Measurements from ENCODE around the gene FAM9B.

The FAM9B gene

GRCh38 chrX:8988446-8988845 lies 45.5 kb downstream of the FAM9B start:
- Histone ChIP-seq H3K4me2 (ENCODE audit: low read length) (no peak overlapping the region), H3K9me2 (replicated peaks; ENCODE audit: control insufficient read depth, low read length) (no peaks in the 10 kb centered on the region), H3K36me3 (ENCODE audit: control insufficient read depth, low read length) (no peaks in the 10 kb centered on the region), H3K79me2 (ENCODE audit: control insufficient read depth, low read length) (no peaks in the 10 kb centered on the region), H3K4me1 (ENCODE audit: control insufficient read depth, low read length) (peaks cover 8% of the 10 kb centered on the region; the same call in 1 of the 2 replicates), H4K20me1 (ENCODE audit: control insufficient read depth, insufficient read depth, low read depth, low read length) (no peaks in the 10 kb centered on the region), H3K9me3 (ENCODE audit: control insufficient read depth, insufficient read depth, low read length) (no peaks in the 10 kb centered on the region), H3F3A (ENCODE audit: control insufficient read depth, insufficient read depth) (no peaks in the 10 kb centered on the region), H3K27me3 (ENCODE audit: control insufficient read depth, low read length) (no peaks in the 10 kb centered on the region), H3K4me3 (ENCODE audit: low read length) (no peak overlapping the region), H3K27ac (ENCODE audit: low read depth, low read length) (no peak overlapping the region)
- TF ChIP-seq EZH2phosphoT487 (IDR thresholded peaks at IDR 0.05; ENCODE audit: borderline replicate concordance, low read length) (no peak), CTCF (IDR thresholded peaks at IDR 0.05; ENCODE audit: low read depth, low read length, poor library complexity, severe bottlenecking) (no peak)

DNA sequence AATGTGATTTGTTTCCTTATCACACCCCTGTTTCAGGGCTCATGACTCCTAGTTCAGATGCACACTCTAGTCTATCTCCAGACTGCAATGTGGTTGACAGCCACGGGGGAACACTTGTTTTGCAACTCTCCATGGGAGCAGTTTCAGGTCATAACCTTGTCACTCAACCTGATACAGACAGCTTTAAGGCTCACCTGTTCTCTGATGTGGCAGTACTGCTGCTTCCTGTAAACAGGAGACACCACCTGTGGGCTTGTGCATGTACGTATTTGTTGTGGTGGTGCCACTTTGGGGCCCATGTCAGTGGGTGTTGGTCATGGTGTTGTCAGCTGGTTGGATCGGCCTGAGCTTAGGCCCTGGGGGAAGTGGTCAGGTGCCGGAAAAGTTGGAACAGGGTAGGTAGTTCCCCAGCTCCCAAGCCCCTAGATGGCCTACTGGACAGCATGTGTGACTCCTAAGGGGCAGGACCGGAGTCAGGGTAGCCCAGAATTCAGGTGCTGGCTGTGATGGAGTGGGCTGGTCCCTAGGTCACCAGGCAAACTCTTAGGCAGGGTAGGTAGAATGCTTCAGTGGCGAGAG lies 46.2 kb downstream of the FAM9B start:
- H3K9me2 ChIP-seq (replicated peaks; ENCODE audit: control insufficient read depth, low read length), result no peaks in the 10 kb centered on the region
- H3K4me3 ChIP-seq (ENCODE audit: low read length), result no peak overlapping the region
- H4K20me1 ChIP-seq (ENCODE audit: control insufficient read depth, insufficient read depth, low read depth, low read length), result no peaks in the 10 kb centered on the region
- H3K36me3 ChIP-seq (ENCODE audit: control insufficient read depth, low read length), result no peaks in the 10 kb centered on the region
- no peaks in the 10 kb centered on the region for H3K9me3 ChIP-seq (ENCODE audit: control insufficient read depth, insufficient read depth, low read length)
- no peak for TF ChIP-seq EZH2phosphoT487 (IDR thresholded peaks at IDR 0.05; ENCODE audit: borderline replicate concordance, low read length)
- no peak for TF ChIP-seq CTCF (IDR thresholded peaks at IDR 0.05; ENCODE audit: low read depth, low read length, poor library complexity, severe bottlenecking)
- no peak overlapping the region for H3K4me2 ChIP-seq (ENCODE audit: low read length)
- no peaks in the 10 kb centered on the region for H3F3A ChIP-seq (ENCODE audit: control insufficient read depth, insufficient read depth)
- H3K4me1 ChIP-seq (ENCODE audit: control insufficient read depth, low read length), result peaks cover 8% of the 10 kb centered on the region; the same call in 1 of the 2 replicates
- no peaks in the 10 kb centered on the region for H3K79me2 ChIP-seq (ENCODE audit: control insufficient read depth, low read length)
- H3K27ac ChIP-seq (ENCODE audit: low read depth, low read length), result no peak overlapping the region
- no peaks in the 10 kb centered on the region for H3K27me3 ChIP-seq (ENCODE audit: control insufficient read depth, low read length)

DNA sequence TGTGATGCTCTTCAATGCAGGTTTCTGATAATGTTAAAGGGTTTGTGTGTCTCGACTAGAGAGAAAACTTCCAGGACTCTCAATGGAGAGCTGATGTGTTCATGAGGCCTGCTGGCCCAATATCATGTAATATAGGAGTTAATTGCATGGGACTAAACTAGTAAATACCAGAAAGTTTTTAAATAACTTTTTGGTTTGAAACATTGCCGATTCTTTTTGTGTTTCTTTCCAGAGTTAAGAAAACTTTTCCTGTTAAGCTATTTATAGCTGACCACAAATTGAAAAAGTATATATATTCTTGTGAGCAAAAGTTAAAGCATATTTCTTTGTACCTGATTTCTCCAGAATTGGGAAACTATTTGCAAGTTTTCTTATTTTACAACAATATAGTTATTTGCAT lies 49.7 kb downstream of the FAM9B start:
- TF ChIP-seq EZH2phosphoT487 (IDR thresholded peaks at IDR 0.05; ENCODE audit: borderline replicate concordance, low read length), result no peak
- no peak for TF ChIP-seq CTCF (IDR thresholded peaks at IDR 0.05; ENCODE audit: low read depth, low read length, poor library complexity, severe bottlenecking)
- H3F3A ChIP-seq (ENCODE audit: control insufficient read depth, insufficient read depth), result no peaks in the 10 kb centered on the region
- no peaks in the 10 kb centered on the region for H3K9me3 ChIP-seq (ENCODE audit: control insufficient read depth, insufficient read depth, low read length)
- no peak overlapping the region for H3K4me3 ChIP-seq (ENCODE audit: low read length)
- H3K79me2 ChIP-seq (ENCODE audit: control insufficient read depth, low read length), result no peaks in the 10 kb centered on the region
- H3K36me3 ChIP-seq (ENCODE audit: control insufficient read depth, low read length), result no peaks in the 10 kb centered on the region
- H4K20me1 ChIP-seq (ENCODE audit: control insufficient read depth, insufficient read depth, low read depth, low read length), result no peaks in the 10 kb centered on the region
- no peaks in the 10 kb centered on the region for H3K27me3 ChIP-seq (ENCODE audit: control insufficient read depth, low read length)
- H3K27ac ChIP-seq (ENCODE audit: low read depth, low read length), result no peak overlapping the region
- H3K9me2 ChIP-seq (replicated peaks; ENCODE audit: control insufficient read depth, low read length), result no peaks in the 10 kb centered on the region
- no peak overlapping the region for H3K4me2 ChIP-seq (ENCODE audit: low read length)
- peaks cover 8% of the 10 kb centered on the region; the same call in 1 of the 2 replicates for H3K4me1 ChIP-seq (ENCODE audit: control insufficient read depth, low read length)
